ENCODE measurements around the gene COIL.
A peak's percentile ranks its signal among the peaks of the same experiment; 100 is the strongest.
"Not testable (repeated sequence)": the region's sequence is repeated elsewhere in the genome, so short reads cannot be mapped to it uniquely, and the experiment has no call there.

COIL gene

GRCh38 chr17:56978441-56979090 lies 17.7 kb upstream of the COIL start:
- no peak for DNase-seq

GRCh38 chr17:56977673-56978395 lies 17.0 kb upstream of the COIL start, which contains the start of gene SCPEP1:
SCPEP1 (plus strand) TSS chr17:56978131; CDS start chr17:56978160, 29 bp downstream.
- DNase-seq, result peak; percentile 71

GRCh38 chr17:56976941-56977608 lies 16.2 kb upstream of the COIL start:
- no peak for DNase-seq

GRCh38 chr17:56975656-56976055 lies 14.8 kb upstream of the COIL start:
- no peak for DNase-seq

- no peak for DNase-seq
Measured at GRCh38 chr17:56974055-56974454, 13.2 kb upstream of the COIL start.

- DNase-seq, result peak; percentile 11
Measured at GRCh38 chr17:56973520-56973919, 12.7 kb upstream of the COIL start.

- DNase-seq, result no peak
Measured at GRCh38 chr17:56972111-56972730, 11.4 kb upstream of the COIL start.

- DNase-seq, result no peak
Measured at GRCh38 chr17:56970974-56971373, 10.1 kb upstream of the COIL start.

GRCh38 chr17:56966338-56966737 lies 5.5 kb upstream of the COIL start:
- DNase-seq, result no peak

GRCh38 chr17:56965681-56966080 lies 4.8 kb upstream of the COIL start:
- not testable (repeated sequence) for DNase-seq

- DNase-seq, result not testable (repeated sequence)
Measured at GRCh38 chr17:56965241-56965640, 4.4 kb upstream of the COIL start.

GRCh38 chr17:56956992-56957391 lies 3.9 kb downstream of the COIL start:
- no peak for DNase-seq

- no peak for DNase-seq
Measured at GRCh38 chr17:56949595-56949994, 11.3 kb downstream of the COIL start.

GRCh38 chr17:56948491-56948890 lies 12.4 kb downstream of the COIL start:
- DNase-seq, result no peak

GRCh38 chr17:56947741-56948140 lies 13.1 kb downstream of the COIL start:
- no peak for DNase-seq

- DNase-seq, result no peak
Measured at GRCh38 chr17:56945938-56946505, 14.8 kb downstream of the COIL start.

- no peak for DNase-seq
Measured at GRCh38 chr17:56943505-56944125, 17.2 kb downstream of the COIL start.

GRCh38 chr17:56939869-56940484 lies 20.9 kb downstream of the COIL start:
- peak; percentile 66 for DNase-seq

GRCh38 chr17:56938206-56938605 lies 22.6 kb downstream of the COIL start:
- DNase-seq, result not testable (repeated sequence)

- no peak for DNase-seq
Measured at GRCh38 chr17:56937687-56938086, 23.2 kb downstream of the COIL start.

- DNase-seq, result no peak
Measured at GRCh38 chr17:56936697-56937322, 24.0 kb downstream of the COIL start.

- DNase-seq, result no peak
Measured at GRCh38 chr17:56935461-56935860, 25.4 kb downstream of the COIL start.
